Ovary (tissue), 9 donors: ENCODE measurements around the gene F10. TPM values are rescaled to one million over a fixed set of nuclear protein-coding genes. Genes with fewer than 3 reads are reported as not detected.
A peak's percentile ranks its signal among the peaks of the same experiment; 100 is the strongest.

Experiments
- DNase-seq, 5 donors: peaks; one replicate each; pipeline ENCODE4 v3.0.0-alpha.2; 2019 to 2020
- H3K27ac ChIP-seq, 2 donors: fragments of 200-600 bp; one replicate each; pipeline versions ENCODE4 v1.5.1 to v1.8.0; 2019 to 2022
- H3K27me3 ChIP-seq: fragments of 200-600 bp; one replicate; pipeline ENCODE4 v1.8.0; 2022
- H3K36me3 ChIP-seq: fragments of 200-600 bp; sonication (generic); one replicate; pipeline ENCODE4 v1.5.1; 2019
- H3K4me1 ChIP-seq: one replicate; pipeline ENCODE4 v1.8.1; 2013; ENCODE audit warnings: mild to moderate bottlenecking, moderate library complexity; ENCODE audit not compliant: insufficient read depth
- H3K4me3 ChIP-seq: fragments of 200-600 bp; sonication (generic); one replicate; pipeline ENCODE4 v1.5.1; 2017
- H3K9me3 ChIP-seq, 2 donors: fragments of 200-600 bp in 1 of 2; sonication (generic) in 1 of 2; one replicate each; pipeline versions ENCODE4 v1.5.1 to v1.8.1; 2013 to 2019; ENCODE audit warnings: mild to moderate bottlenecking in 1 of 2, moderate library complexity in 1 of 2
- CTCF ChIP-seq, 3 donors: fragments of 450-650 bp in 2 of 3; fragments of 200-600 bp in 1 of 3; IDR thresholded peaks; one replicate each; pipeline versions ENCODE4 v1.5.1 to v1.8.0; 2016 to 2022; ENCODE audit warnings: antibody characterized with exemption in 3 of 3, mild to moderate bottlenecking in 1 of 3
- EP300 ChIP-seq: sonication (generic); formaldehyde crosslinking; IDR thresholded peaks from one replicate; pipeline ENCODE4 v1.6.1; 2017; ENCODE audit warnings: antibody characterized with exemption
- POLR2A ChIP-seq: fragments of 450-650 bp; IDR thresholded peaks from one replicate; pipeline ENCODE4 v1.6.1; 2017; ENCODE audit warnings: antibody characterized with exemption, mild to moderate bottlenecking, moderate library complexity
- WGBS, 3 donors: extraction: QIAGEN DNeasy Blood & Tissue Kit in 1 of 3; methylation state at CpG; one replicate each; pipeline versions ENCODE4 v1.1.5 to v1.1.7; 2013 to 2017; 5-methylcytosine and 5-hydroxymethylcytosine counted together
- intact Hi-C, 4 donors: fragments of 100-400 bp; cut with DNase I; formaldehyde crosslinking; loops; one replicate each; pipeline versions ENCODE4 v1.11.0 to v1.15.1; 2022 to 2023
- polyA plus RNA-seq, 2 donors: library from polyadenylated mRNA; stranded (reverse); fragments of 200-250 nt in 1 of 2; fragments of 350-450 nt in 1 of 2; fragmentation: Illumina TruSeq in 1 of 2; extraction: RNeasy Lipid Tissue Mini Kit (QIAGEN cat#74804) in 1 of 2; gene quantifications; one replicate each; pipeline ENCODE4 v1.2.3, GENCODE V29; 2013 to 2014
- total RNA-seq, 7 donors: library from RNA; depleted of rRNA in 2 of 7; stranded (reverse); fragments of >200 nt in 2 of 7; fragmentation: NEBNext Ultra II Directional in 3 of 7; extraction: Animal tissue kit (Norgen Biotek cat#: 25700) in 3 of 7; gene quantifications; one replicate each; pipeline versions ENCODE4 v1.1.0 to v1.2.4, GENCODE V29; 2016 to 2023
- donor health status: DM: no; HTN: no; CAD: no; lungs with moderate emphysema.
- donor health status: DM: no; HTN: no; CAD: no.
- donor health status: Bipolar disorder and iron deficiency.
- donor health status: DM: yes; HTN: yes; CAD: no.
- donor health status: DM: no; HTN: no; CAD: no.
- donor health status: DM: yes; HTN: yes; CAD: no.

Gene F10
- total and polyA plus RNA-seq, 9 donors, result 13.8 to 41.7 (median 28.3) TPM

- H3K27me3 ChIP-seq, result no peaks in the 10 kb centered on the region
- 91 to 96% (median 95%) methylated on average over 24 of the region's 24 CpGs for whole genome bisulfite sequencing, 3 donors
- H3K27ac ChIP-seq, result peak overlapping the region; percentile 63 to 82
- H3K4me1 ChIP-seq, result peaks cover 8% of the 10 kb centered on the region
- intact Hi-C loops, result no loop called here
- no peaks in the 10 kb centered on the region for H3K36me3 ChIP-seq
- DNase-seq, result peak in 1 of 5 donors; percentile 13
- no peaks in the 10 kb centered on the region for H3K9me3 ChIP-seq
- H3K4me3 ChIP-seq, result no peak overlapping the region
- no peak for TF ChIP-seq POLR2A
- no peak for TF ChIP-seq EP300
- TF ChIP-seq CTCF (IDR thresholded peaks at IDR 0.05), result no peak
Observed at GRCh38 chr13:113121183-113121927, 1.2 kb upstream of the F10 start.

- H3K4me3 ChIP-seq, result peak overlapping the region; percentile 25
- no peaks in the 10 kb centered on the region for H3K27me3 ChIP-seq
- intact Hi-C loops, result no loop called here
- WGBS, 3 donors, result 45 to 50% (median 45%) methylated on average over 16 of the region's 16 CpGs
- TF ChIP-seq POLR2A (no peak), EP300 (no peak), CTCF (IDR thresholded peaks at IDR 0.05) (no peak)
- H3K9me3 ChIP-seq, result no peaks in the 10 kb centered on the region
- H3K36me3 ChIP-seq, result no peaks in the 10 kb centered on the region
- H3K4me1 ChIP-seq, result peaks cover 8% of the 10 kb centered on the region
- DNase-seq, result peak; percentile 25 to 68 (median 44)
- H3K27ac ChIP-seq, result peak overlapping the region; percentile 63 to 82
Observed at GRCh38 chr13:113121928-113122471, 599 bp upstream of the F10 start.

GRCh38 chr13:113123226-113124201 lies 915 bp downstream of the F10 start:
- peaks cover 8% of the 10 kb centered on the region for H3K4me1 ChIP-seq
- no peak overlapping the region for H3K4me3 ChIP-seq
- no peaks in the 10 kb centered on the region for H3K36me3 ChIP-seq
- H3K27me3 ChIP-seq, result no peaks in the 10 kb centered on the region
- H3K9me3 ChIP-seq, result no peaks in the 10 kb centered on the region
- DNase-seq, result peak in 3 of 5 donors; percentile 16 to 43 (median 27)
- no peak for TF ChIP-seq CTCF (IDR thresholded peaks at IDR 0.05)
- TF ChIP-seq EP300, result no peak
- no peak for TF ChIP-seq POLR2A
- whole genome bisulfite sequencing, 3 donors, result 84 to 89% (median 87%) methylated on average over 29 of the region's 29 CpGs
- H3K27ac ChIP-seq, result peak overlapping the region; percentile 47 to 82
- intact Hi-C loops, result no loop called here

GRCh38 chr13:113124211-113124970 lies 1.8 kb downstream of the F10 start:
- WGBS, 3 donors, result 95 to 98% (median 96%) methylated on average over 16 to 19 of the region's 19 CpGs
- H3K4me1 ChIP-seq, result peaks cover 8% of the 10 kb centered on the region
- H3K27ac ChIP-seq, result no peak overlapping the region
- H3K36me3 ChIP-seq, result no peaks in the 10 kb centered on the region
- no peaks in the 10 kb centered on the region for H3K27me3 ChIP-seq
- peak in 3 of 5 donors; percentile 16 to 38 (median 22) for DNase-seq
- no peak overlapping the region for H3K4me3 ChIP-seq
- intact Hi-C loops, result no loop called here
- TF ChIP-seq POLR2A, result no peak
- no peak for TF ChIP-seq EP300
- no peak for TF ChIP-seq CTCF (IDR thresholded peaks at IDR 0.05)
- no peaks in the 10 kb centered on the region for H3K9me3 ChIP-seq
